ENCODE results near the gene ABHD11.

ABHD11 gene

GRCh38 chr7:73740771-73741170, 2.2 kb upstream of the ABHD11 start:
- Histone ChIP-seq H3K27ac (no peak overlapping the region), H3K36me3 (peaks cover 16% of the 10 kb centered on the region), H3K9me3 (ENCODE audit: severe bottlenecking) (no peaks in the 10 kb centered on the region), H3K4me3 (ENCODE audit: low read depth, low read length) (no peak overlapping the region), H3K27me3 (ENCODE audit: insufficient read depth, low read depth, severe bottlenecking) (no peaks in the 10 kb centered on the region)
- no peak for DNase-seq
- TF ChIP-seq CTCF (IDR thresholded peaks at IDR 0.05; ENCODE audit: low read depth, low read length) = no peak

- no peaks in the 10 kb centered on the region for H3K27me3 ChIP-seq (ENCODE audit: insufficient read depth, low read depth, severe bottlenecking)
- no peak overlapping the region for H3K4me3 ChIP-seq (ENCODE audit: low read depth, low read length)
- no peaks in the 10 kb centered on the region for H3K9me3 ChIP-seq (ENCODE audit: severe bottlenecking)
- peaks cover 16% of the 10 kb centered on the region for H3K36me3 ChIP-seq
- no peak for DNase-seq
- TF ChIP-seq CTCF (IDR thresholded peaks at IDR 0.05; ENCODE audit: low read depth, low read length) = no peak
- H3K27ac ChIP-seq = no peak overlapping the region
Measured at GRCh38 chr7:73740212-73740611, 1.6 kb upstream of the ABHD11 start.

GRCh38 chr7:73739387-73739767, 775 bp upstream of the ABHD11 start:
- Histone ChIP-seq H3K36me3 (peaks cover 16% of the 10 kb centered on the region), H3K4me3 (ENCODE audit: low read depth, low read length) (peak overlapping the region; percentile 75), H3K27ac (peak overlapping the region; percentile 91), H3K9me3 (ENCODE audit: severe bottlenecking) (no peaks in the 10 kb centered on the region), H3K27me3 (ENCODE audit: insufficient read depth, low read depth, severe bottlenecking) (no peaks in the 10 kb centered on the region)
- no peak for DNase-seq
- no peak for TF ChIP-seq CTCF (IDR thresholded peaks at IDR 0.05; ENCODE audit: low read depth, low read length)

- H3K27ac ChIP-seq = peak overlapping the region; percentile 79
- DNase-seq = peak; percentile 59
- H3K9me3 ChIP-seq (ENCODE audit: severe bottlenecking) = no peaks in the 10 kb centered on the region
- no peaks in the 10 kb centered on the region for H3K27me3 ChIP-seq (ENCODE audit: insufficient read depth, low read depth, severe bottlenecking)
- no peak for TF ChIP-seq CTCF (IDR thresholded peaks at IDR 0.05; ENCODE audit: low read depth, low read length)
- H3K36me3 ChIP-seq = peaks cover 16% of the 10 kb centered on the region
- peak overlapping the region; percentile 86 for H3K4me3 ChIP-seq (ENCODE audit: low read depth, low read length)
Measured at GRCh38 chr7:73738220-73738611, 386 bp downstream of the ABHD11 start.

- H3K4me3 ChIP-seq (ENCODE audit: low read depth, low read length) = peak overlapping the region; percentile 86
- H3K27me3 ChIP-seq (ENCODE audit: insufficient read depth, low read depth, severe bottlenecking) = no peaks in the 10 kb centered on the region
- no peaks in the 10 kb centered on the region for H3K9me3 ChIP-seq (ENCODE audit: severe bottlenecking)
- no peak overlapping the region for H3K27ac ChIP-seq
- no peak for DNase-seq
- H3K36me3 ChIP-seq = peaks cover 16% of the 10 kb centered on the region
- no peak for TF ChIP-seq CTCF (IDR thresholded peaks at IDR 0.05; ENCODE audit: low read depth, low read length)
Measured at GRCh38 chr7:73737491-73738219, 947 bp downstream of the ABHD11 start.

GRCh38 chr7:73736885-73737284, 1.7 kb downstream of the ABHD11 start:
- Histone ChIP-seq H3K9me3 (ENCODE audit: severe bottlenecking) (no peaks in the 10 kb centered on the region), H3K27me3 (ENCODE audit: insufficient read depth, low read depth, severe bottlenecking) (no peaks in the 10 kb centered on the region), H3K27ac (no peak overlapping the region), H3K36me3 (peaks cover 16% of the 10 kb centered on the region), H3K4me3 (ENCODE audit: low read depth, low read length) (no peak overlapping the region)
- TF ChIP-seq CTCF (IDR thresholded peaks at IDR 0.05; ENCODE audit: low read depth, low read length) = no peak
- DNase-seq = no peak
